Spinal cord (tissue), 10 donors: ENCODE measurements around the gene ATXN1. TPM values are rescaled to one million over a fixed set of nuclear protein-coding genes. Genes with fewer than 3 reads are reported as not detected.

Experiments used
- DNase-seq, 6 donors: peaks; one replicate each; pipeline versions ENCODE4 v3.0.0 to v3.0.0-alpha.2; 2013 to 2015; ENCODE audit warnings: low spot score in 6 of 6, low read depth in 4 of 6
- H3K27ac ChIP-seq: one replicate; pipeline ENCODE4 v1.5.1; 2013; ENCODE audit warnings: low read depth, low read length, control low read depth
- H3K27me3 ChIP-seq: one replicate; pipeline ENCODE4 v1.6.1; 2013; ENCODE audit warnings: low read length; ENCODE audit not compliant: control insufficient read depth, insufficient read depth
- H3K36me3 ChIP-seq: one replicate; pipeline ENCODE4 v1.6.1; 2013; ENCODE audit warnings: low read length; ENCODE audit not compliant: control insufficient read depth, insufficient read depth
- H3K4me1 ChIP-seq: one replicate; pipeline ENCODE4 v1.6.1; 2013; ENCODE audit warnings: low read length; ENCODE audit not compliant: control insufficient read depth, insufficient read depth
- H3K4me3 ChIP-seq: one replicate; pipeline ENCODE4 v1.5.1; 2013; ENCODE audit warnings: low read depth, low read length, control low read depth
- H3K9me3 ChIP-seq: one replicate; pipeline ENCODE4 v1.6.1; 2013; ENCODE audit warnings: low read length; ENCODE audit not compliant: control insufficient read depth, insufficient read depth
- WGBS: methylation state at CpG from one replicate; pipeline ENCODE4 v1.1.5; 2013; ENCODE audit warnings: missing lambda C conversion rate; ENCODE audit not compliant: insufficient coverage; 5-methylcytosine and 5-hydroxymethylcytosine counted together
- polyA plus RNA-seq, 2 donors: library from polyadenylated mRNA; unstranded; fragments of 120-200 nt; gene quantifications; one replicate each; pipeline ENCODE4 v1.2.1, GENCODE V29; 2013; ENCODE audit not compliant: insufficient read length in 2 of 2
- total RNA-seq, 2 donors: library from RNA; depleted of rRNA in 1 of 2; stranded (reverse); fragments of 120-200 nt in 1 of 2; fragments of >200 nt in 1 of 2; gene quantifications; one replicate each; pipeline versions ENCODE4 v1.2.3 to v1.2.4, GENCODE V29; 2013 to 2014
- donor health status: healthy.

ATXN1 gene
- total and polyA plus RNA-seq, 4 donors, result 20.2 to 50.1 (median 31.7) TPM

DNA sequence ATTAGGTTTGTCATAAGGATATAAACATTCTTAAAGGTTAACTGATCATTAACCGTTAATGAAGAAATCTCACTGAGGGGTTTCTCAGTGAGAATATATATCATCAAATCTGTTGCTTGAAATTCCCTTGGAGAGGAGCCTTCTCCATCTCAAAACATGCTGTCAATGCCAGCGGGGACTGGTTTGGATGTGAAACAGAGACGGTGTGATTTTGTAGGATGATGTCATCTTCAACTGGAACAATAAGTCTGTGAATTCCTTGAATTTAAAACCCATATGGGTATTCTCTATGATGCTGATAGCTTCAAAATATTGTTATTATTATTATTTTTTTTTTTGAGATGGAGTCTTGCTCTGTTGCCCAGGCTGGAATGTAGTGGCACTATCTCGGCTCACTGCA lies 447.0 kb downstream of the ATXN1 start:
- H3K4me3 ChIP-seq, result no peak overlapping the region
- no peaks in the 10 kb centered on the region for H3K27me3 ChIP-seq
- no CpG with 5 or more reads among the region's 4 CpGs for WGBS
- H3K36me3 ChIP-seq, result peaks cover 3% of the 10 kb centered on the region
- H3K9me3 ChIP-seq, result no peaks in the 10 kb centered on the region
- H3K27ac ChIP-seq, result no peak overlapping the region
- peaks cover 4% of the 10 kb centered on the region for H3K4me1 ChIP-seq
- no peak for DNase-seq

- Histone ChIP-seq H3K27me3 (no peaks in the 10 kb centered on the region), H3K27ac (no peak overlapping the region), H3K4me1 (peaks cover 2% of the 10 kb centered on the region), H3K36me3 (peaks cover 3% of the 10 kb centered on the region), H3K4me3 (no peak overlapping the region), H3K9me3 (no peaks in the 10 kb centered on the region)
- 80% methylated on average over 1 of the region's 9 CpGs for WGBS
- DNase-seq, result no peak
Measured at GRCh38 chr6:16313732-16314131, 447.5 kb downstream of the ATXN1 start.

DNA sequence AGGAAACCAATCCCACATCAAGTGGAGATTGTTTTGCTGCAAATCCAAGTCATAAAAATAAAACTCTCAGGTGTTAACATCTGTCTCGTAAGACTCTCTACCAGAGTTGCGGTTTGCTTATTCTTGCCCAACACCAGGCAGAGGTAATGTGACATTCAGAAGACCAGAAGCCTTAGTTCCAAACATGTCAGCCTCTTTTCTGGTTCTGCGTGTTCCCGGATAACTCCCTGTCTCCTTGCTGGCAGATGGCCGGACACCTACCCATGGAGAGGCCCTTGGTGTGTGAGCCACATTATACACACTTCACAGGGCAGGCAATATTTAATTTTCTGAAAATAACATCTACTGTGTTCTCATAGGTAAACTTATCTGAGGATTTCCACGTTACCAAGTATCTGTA lies 449.5 kb downstream of the ATXN1 start:
- H3K4me3 ChIP-seq, result no peak overlapping the region
- no peaks in the 10 kb centered on the region for H3K9me3 ChIP-seq
- H3K27ac ChIP-seq, result no peak overlapping the region
- H3K27me3 ChIP-seq, result no peaks in the 10 kb centered on the region
- DNase-seq, result no peak
- H3K36me3 ChIP-seq, result no peaks in the 10 kb centered on the region
- 86% methylated on average over 5 of the region's 6 CpGs for WGBS
- H3K4me1 ChIP-seq, result no peaks in the 10 kb centered on the region

GRCh38 chr6:16306334-16306733 lies 454.9 kb downstream of the ATXN1 start:
- H3K9me3 ChIP-seq, result no peaks in the 10 kb centered on the region
- H3K36me3 ChIP-seq, result peaks cover 15% of the 10 kb centered on the region
- peaks cover 10% of the 10 kb centered on the region for H3K27me3 ChIP-seq
- H3K27ac ChIP-seq, result no peak overlapping the region
- H3K4me1 ChIP-seq, result peaks cover 11% of the 10 kb centered on the region
- H3K4me3 ChIP-seq, result no peak overlapping the region
- DNase-seq, result no peak
- 74% methylated on average over 11 of the region's 20 CpGs for whole genome bisulfite sequencing

- peaks cover 15% of the 10 kb centered on the region for H3K36me3 ChIP-seq
- WGBS, result 53% methylated on average over 13 of the region's 19 CpGs
- no peak overlapping the region for H3K27ac ChIP-seq
- DNase-seq, result no peak
- no peak overlapping the region for H3K4me3 ChIP-seq
- no peaks in the 10 kb centered on the region for H3K9me3 ChIP-seq
- H3K27me3 ChIP-seq, result peaks cover 10% of the 10 kb centered on the region
- peaks cover 11% of the 10 kb centered on the region for H3K4me1 ChIP-seq
Measured at GRCh38 chr6:16305788-16306187, 455.5 kb downstream of the ATXN1 start.

GRCh38 chr6:16305246-16305725 lies 456.0 kb downstream of the ATXN1 start:
- DNase-seq, result no peak
- Histone ChIP-seq H3K4me1 (peaks cover 11% of the 10 kb centered on the region), H3K4me3 (no peak overlapping the region), H3K9me3 (no peaks in the 10 kb centered on the region), H3K36me3 (peaks cover 15% of the 10 kb centered on the region), H3K27ac (no peak overlapping the region), H3K27me3 (peaks cover 10% of the 10 kb centered on the region)
- 67% methylated on average over 1 of the region's 7 CpGs for WGBS

- Histone ChIP-seq H3K36me3 (peaks cover 19% of the 10 kb centered on the region), H3K27ac (no peak overlapping the region), H3K4me3 (no peak overlapping the region), H3K27me3 (peaks cover 10% of the 10 kb centered on the region), H3K4me1 (peaks cover 11% of the 10 kb centered on the region), H3K9me3 (no peaks in the 10 kb centered on the region)
- no peak for DNase-seq
- 58% methylated on average over 27 of the region's 27 CpGs for WGBS
Measured at GRCh38 chr6:16302721-16303552, 458.3 kb downstream of the ATXN1 start.

DNA sequence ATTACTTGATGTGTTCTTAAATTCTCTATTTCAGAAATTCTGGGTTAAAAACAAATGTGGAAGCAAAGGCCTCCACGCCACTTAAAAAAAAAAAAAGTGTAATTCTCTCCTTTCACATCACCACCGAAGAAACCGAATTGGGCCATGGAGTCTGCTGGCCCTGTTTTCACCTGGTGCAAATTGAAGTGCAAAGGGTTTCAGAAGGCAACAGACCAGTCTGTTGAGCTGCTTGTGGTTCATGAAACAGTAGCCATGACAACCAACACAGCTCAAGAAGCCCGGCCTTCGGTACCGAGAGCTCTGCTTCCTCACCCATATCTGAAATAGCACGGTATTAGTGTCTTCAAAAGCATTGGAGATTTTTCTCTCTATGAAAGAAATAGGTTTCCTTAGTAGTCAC lies 459.7 kb downstream of the ATXN1 start:
- 23% methylated on average over 3 of the region's 7 CpGs for WGBS
- no peak overlapping the region for H3K4me3 ChIP-seq
- H3K4me1 ChIP-seq, result peaks cover 11% of the 10 kb centered on the region
- peaks cover 23% of the 10 kb centered on the region for H3K36me3 ChIP-seq
- H3K27ac ChIP-seq, result no peak overlapping the region
- H3K9me3 ChIP-seq, result no peaks in the 10 kb centered on the region
- peaks cover 10% of the 10 kb centered on the region for H3K27me3 ChIP-seq
- peak in 3 of 6 donors; percentile 54 to 86 (median 74) for DNase-seq

DNA sequence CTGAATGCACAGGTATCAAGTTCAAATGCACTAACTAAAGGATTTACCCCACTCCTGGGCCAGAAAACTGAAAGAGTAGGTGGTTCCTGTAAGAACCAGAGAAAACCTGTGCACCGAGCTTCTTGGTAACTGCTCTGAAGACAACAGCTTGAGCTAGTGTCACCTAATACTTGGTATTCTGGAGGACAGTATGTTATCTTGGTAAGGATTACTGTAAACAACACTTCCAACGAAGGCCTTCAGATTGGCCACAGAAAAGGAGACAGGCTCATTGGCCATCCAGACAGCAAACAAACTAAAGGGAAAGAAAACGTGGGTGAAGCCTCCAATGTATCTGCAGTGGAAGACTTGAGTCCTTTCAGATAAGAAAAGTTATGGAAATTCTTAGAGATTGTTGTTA lies 461.4 kb downstream of the ATXN1 start:
- peaks cover 6% of the 10 kb centered on the region for H3K27me3 ChIP-seq
- DNase-seq, result no peak
- no peak overlapping the region for H3K27ac ChIP-seq
- peaks cover 19% of the 10 kb centered on the region for H3K4me1 ChIP-seq
- H3K9me3 ChIP-seq, result no peaks in the 10 kb centered on the region
- H3K36me3 ChIP-seq, result peaks cover 19% of the 10 kb centered on the region
- 100% methylated on average over 2 of the region's 3 CpGs for WGBS
- no peak overlapping the region for H3K4me3 ChIP-seq
